CD14-positive monocyte (primary cell): ENCODE data around the gene GUCA1C. TPM values are rescaled to one million over a fixed set of nuclear protein-coding genes. Genes with fewer than 3 reads are reported as not detected.

Experiments used
- DNase-seq, 3 donors: peaks; one replicate each; pipeline ENCODE4 v3.0.0-alpha.2; 2011 to 2022
- H2AFZ ChIP-seq: 2 replicates; pipeline ENCODE4 v1.6.0; 2012; ENCODE audit warnings: mild to moderate bottlenecking, low read depth, low read length, inconsistent platforms; ENCODE audit not compliant: insufficient read depth, poor library complexity, severe bottlenecking
- H3K27ac ChIP-seq, 2 donors: 1 replicate in 1 of 2; 2 replicates in 1 of 2; pipeline ENCODE4 v1.5.1; 2012 to 2013; ENCODE audit warnings: low read length in 2 of 2, control low read depth in 1 of 2, inconsistent platforms in 1 of 2, low read depth in 1 of 2, mild to moderate bottlenecking in 1 of 2
- H3K27me3 ChIP-seq, 2 donors: one replicate each; pipeline versions ENCODE4 v1.6.0 to v1.6.1; 2011 to 2013; ENCODE audit warnings: low read length in 2 of 2; ENCODE audit not compliant: control insufficient read depth in 2 of 2, insufficient read depth in 2 of 2
- H3K36me3 ChIP-seq, 2 donors: replicated peaks in 1 of 2; 1 replicate in 1 of 2; 2 replicates in 1 of 2; pipeline versions ENCODE4 v1.5.1 to v1.6.1; 2012 to 2013; ENCODE audit warnings: low read length in 2 of 2, control low read depth in 1 of 2, inconsistent platforms in 1 of 2, mild to moderate bottlenecking in 1 of 2; ENCODE audit not compliant: insufficient read depth in 2 of 2, control insufficient read depth in 1 of 2
- H3K4me1 ChIP-seq, 2 donors: 1 replicate in 1 of 2; 2 replicates in 1 of 2; pipeline versions ENCODE4 v1.5.1 to v1.6.1; 2012 to 2013; ENCODE audit warnings: low read length in 2 of 2, control low read depth in 1 of 2, inconsistent platforms in 1 of 2, mild to moderate bottlenecking in 1 of 2, moderate library complexity in 1 of 2; ENCODE audit not compliant: insufficient read depth in 2 of 2, control insufficient read depth in 1 of 2
- H3K4me2 ChIP-seq: replicated peaks from 2 replicates; pipeline ENCODE3; 2012; ENCODE audit warnings: low read length, moderate library complexity, mild to moderate bottlenecking; ENCODE audit not compliant: poor library complexity, severe bottlenecking; ENCODE audit errors: extremely low read depth
- H3K4me3 ChIP-seq, 3 experiments: fragments of 200-600 bp in 1 of 3; sonication (generic) in 1 of 3; replicated peaks in 1 of 3; 1 replicate in 2 of 3; 2 replicates in 1 of 3; pipeline ENCODE4 v1.5.1; 2011 to 2013; ENCODE audit warnings: low read length in 3 of 3, mild to moderate bottlenecking in 3 of 3, control low read depth in 2 of 3, low read depth in 2 of 3, inconsistent platforms in 1 of 3, moderate library complexity in 1 of 3
- H3K79me2 ChIP-seq: 2 replicates; pipeline ENCODE4 v1.6.0; 2012; ENCODE audit warnings: mild to moderate bottlenecking, control low read depth, inconsistent platforms, low read length, moderate library complexity; ENCODE audit not compliant: insufficient read depth
- H3K9ac ChIP-seq: 2 replicates; pipeline ENCODE4 v1.6.0; 2017; ENCODE audit warnings: low read length, mild to moderate bottlenecking; ENCODE audit not compliant: insufficient read depth, poor library complexity, severe bottlenecking
- H3K9me3 ChIP-seq, 2 donors: replicated peaks in 1 of 2; 1 replicate in 1 of 2; 2 replicates in 1 of 2; pipeline versions ENCODE4 v1.5.1 to v1.6.1; 2012 to 2013; ENCODE audit warnings: low read length in 2 of 2, control low read depth in 1 of 2; ENCODE audit not compliant: control insufficient read depth in 1 of 2, insufficient read depth in 1 of 2
- H4K20me1 ChIP-seq: 2 replicates; pipeline ENCODE4 v1.6.0; 2012; ENCODE audit warnings: mild to moderate bottlenecking, low read length, control low read depth, moderate library complexity; ENCODE audit not compliant: insufficient read depth
- H3K27ac Mint-ChIP-seq, 7 donors: one replicate each; pipeline ENCODE4 v1.8.0; 2020; ENCODE audit warnings: mild to moderate bottlenecking in 7 of 7, mixed read lengths in 7 of 7, moderate library complexity in 6 of 7, inconsistent platforms in 2 of 7
- H3K27me3 Mint-ChIP-seq, 3 donors: one replicate each; pipeline ENCODE4 v1.8.0; 2021 to 2022; ENCODE audit warnings: low read depth in 3 of 3, mild to moderate bottlenecking in 3 of 3, mixed read lengths in 3 of 3, moderate library complexity in 3 of 3, inconsistent platforms in 1 of 3
- H3K36me3 Mint-ChIP-seq, 2 donors: one replicate each; pipeline ENCODE4 v1.8.0; 2020; ENCODE audit warnings: mixed read lengths in 2 of 2, inconsistent platforms in 1 of 2, mild to moderate bottlenecking in 1 of 2
- H3K4me1 Mint-ChIP-seq: one replicate; pipeline ENCODE4 v1.8.0; 2020; ENCODE audit warnings: mild to moderate bottlenecking, mixed read lengths
- H3K4me3 Mint-ChIP-seq, 2 donors: one replicate each; pipeline ENCODE4 v1.8.0; 2020; ENCODE audit warnings: mild to moderate bottlenecking in 2 of 2, mixed read lengths in 2 of 2, moderate library complexity in 1 of 2
- H3K9me3 Mint-ChIP-seq, 7 donors: one replicate each; pipeline ENCODE4 v1.8.0; 2020 to 2022; ENCODE audit warnings: mixed read lengths in 7 of 7, mild to moderate bottlenecking in 6 of 7, moderate library complexity in 6 of 7, inconsistent platforms in 2 of 7
- WGBS: methylation state at CpG from one replicate; pipeline ENCODE4 v1.1.5; 2013; ENCODE audit warnings: missing lambda C conversion rate; ENCODE audit not compliant: insufficient coverage; 5-methylcytosine and 5-hydroxymethylcytosine counted together
- intact Hi-C, 2 donors: fragments of 100-400 bp; cut with micrococcal nuclease; formaldehyde crosslinking; loops; one replicate each; pipeline versions ENCODE4 v1.15.0 to v1.15.1; 2023
- polyA plus RNA-seq, 3 donors: library from polyadenylated mRNA; depleted of rRNA in 1 of 3; unstranded in 2 of 3; stranded (reverse) in 1 of 3; fragments of 300-500 nt in 2 of 3; fragments of >200 nt in 1 of 3; fragmentation: Illumina TruSeq in 2 of 3; gene quantifications; 1 replicate in 2 of 3; 2 replicates in 1 of 3; pipeline ENCODE4 v1.2.3, GENCODE V29; 2012 to 2021
- TF ChIP-seq, protein P1 (sequence below): fragments of 200-600 bp; IDR thresholded peaks from one replicate; pipeline ENCODE4 v1.8.0; 2022; ENCODE audit warnings: antibody characterized with exemption, mild to moderate bottlenecking

Gene GUCA1C
- polyA plus RNA-seq, 3 donors, result not detected

- Histone ChIP-seq H3K4me1 (no peaks in the 10 kb centered on the region), H3K27me3 (no peaks in the 10 kb centered on the region), H2AFZ (no peak overlapping the region), H3K4me3 (no peak overlapping the region), H3K9me3 (no peaks in the 10 kb centered on the region), H3K4me2 (no peak overlapping the region), H4K20me1 (no peaks in the 10 kb centered on the region), H3K36me3 (no peaks in the 10 kb centered on the region), H3K27ac (no peak overlapping the region), H3K9ac (no peak overlapping the region), H3K79me2 (no peaks in the 10 kb centered on the region)
- peaks cover 2% of the 10 kb centered on the region for H3K4me1 Mint-ChIP-seq
- H3K36me3 Mint-ChIP-seq, result no peaks in the 10 kb centered on the region
- TF ChIP-seq, protein P1, sequence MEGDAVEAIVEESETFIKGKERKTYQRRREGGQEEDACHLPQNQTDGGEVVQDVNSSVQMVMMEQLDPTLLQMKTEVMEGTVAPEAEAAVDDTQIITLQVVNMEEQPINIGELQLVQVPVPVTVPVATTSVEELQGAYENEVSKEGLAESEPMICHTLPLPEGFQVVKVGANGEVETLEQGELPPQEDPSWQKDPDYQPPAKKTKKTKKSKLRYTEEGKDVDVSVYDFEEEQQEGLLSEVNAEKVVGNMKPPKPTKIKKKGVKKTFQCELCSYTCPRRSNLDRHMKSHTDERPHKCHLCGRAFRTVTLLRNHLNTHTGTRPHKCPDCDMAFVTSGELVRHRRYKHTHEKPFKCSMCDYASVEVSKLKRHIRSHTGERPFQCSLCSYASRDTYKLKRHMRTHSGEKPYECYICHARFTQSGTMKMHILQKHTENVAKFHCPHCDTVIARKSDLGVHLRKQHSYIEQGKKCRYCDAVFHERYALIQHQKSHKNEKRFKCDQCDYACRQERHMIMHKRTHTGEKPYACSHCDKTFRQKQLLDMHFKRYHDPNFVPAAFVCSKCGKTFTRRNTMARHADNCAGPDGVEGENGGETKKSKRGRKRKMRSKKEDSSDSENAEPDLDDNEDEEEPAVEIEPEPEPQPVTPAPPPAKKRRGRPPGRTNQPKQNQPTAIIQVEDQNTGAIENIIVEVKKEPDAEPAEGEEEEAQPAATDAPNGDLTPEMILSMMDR, result no peak
- no peak overlapping the region for H3K27ac Mint-ChIP-seq
- no peak for DNase-seq
- H3K9me3 Mint-ChIP-seq, result peaks cover 0 to 2% (median 0%) of the 10 kb centered on the region in 7 donors
- no peak overlapping the region for H3K4me3 Mint-ChIP-seq
- intact Hi-C loops, result no loop called here
- H3K27me3 Mint-ChIP-seq, result peaks cover 0 to 7% (median 1%) of the 10 kb centered on the region in 3 donors
- 56% methylated on average over 2 of the region's 3 CpGs for WGBS
These were observed 54.1 kb downstream of the GUCA1C start for GRCh38 chr3:108899530-108899929.

DNA sequence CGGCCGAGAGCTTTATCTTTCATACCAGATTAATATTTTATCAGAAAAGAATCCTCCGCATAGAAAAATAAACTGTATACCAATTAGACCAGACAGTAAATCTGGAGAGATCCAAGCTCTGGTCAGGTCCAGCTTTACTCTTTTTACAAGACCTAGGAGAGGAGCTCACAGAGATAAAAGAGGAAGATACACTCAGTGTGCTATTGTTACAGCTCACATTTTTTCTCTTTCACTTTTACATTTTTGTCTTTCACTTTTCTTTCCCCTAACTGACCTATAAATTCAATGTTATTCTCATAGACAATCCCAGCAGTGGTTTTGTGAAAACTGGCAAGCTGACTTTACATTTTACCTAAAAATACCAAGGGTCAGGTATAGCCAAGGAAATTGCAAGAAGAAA is 55.8 kb downstream of the GUCA1C start:
- 100% methylated on average over 1 of the region's 3 CpGs for WGBS
- peaks cover 2% of the 10 kb centered on the region for H3K4me1 Mint-ChIP-seq
- H3K36me3 Mint-ChIP-seq, result no peaks in the 10 kb centered on the region
- Histone ChIP-seq H3K4me2 (no peak overlapping the region), H3K4me3 (no peak overlapping the region), H3K9me3 (no peaks in the 10 kb centered on the region), H3K4me1 (no peaks in the 10 kb centered on the region), H3K9ac (no peak overlapping the region), H2AFZ (no peak overlapping the region), H3K79me2 (no peaks in the 10 kb centered on the region), H3K27me3 (no peaks in the 10 kb centered on the region), H3K36me3 (no peaks in the 10 kb centered on the region), H3K27ac (no peak overlapping the region), H4K20me1 (no peaks in the 10 kb centered on the region)
- intact Hi-C loops, result no loop called here
- no peak overlapping the region for H3K27ac Mint-ChIP-seq
- H3K4me3 Mint-ChIP-seq, result no peak overlapping the region
- no peak for DNase-seq
- H3K9me3 Mint-ChIP-seq, result peaks cover 0 to 2% (median 0%) of the 10 kb centered on the region in 7 donors
- H3K27me3 Mint-ChIP-seq, result peaks cover 0 to 1% (median 1%) of the 10 kb centered on the region in 3 donors
- TF ChIP-seq, protein P1, result no peak
